ENCODE data around the gene MFNG.

DNA sequence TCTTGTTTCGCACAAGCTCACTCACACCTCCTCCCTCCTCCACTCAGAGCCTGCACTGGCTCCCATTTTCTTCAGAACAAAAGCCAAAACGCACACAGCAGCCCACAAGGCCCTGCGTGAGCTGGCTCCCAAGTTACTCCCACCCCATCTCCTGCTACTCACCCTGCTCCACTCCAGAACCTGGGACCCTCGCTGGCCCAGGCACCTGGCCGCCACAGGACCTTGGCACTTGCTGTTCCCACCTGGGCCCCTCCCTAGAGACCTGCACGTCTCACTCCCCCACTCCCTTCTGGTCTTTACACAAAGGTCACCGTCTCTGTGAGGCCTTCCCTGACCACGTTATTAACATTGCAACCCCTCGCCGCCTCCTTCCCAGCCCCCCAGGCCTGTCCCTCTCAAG is 945 bp upstream of the MFNG start:
- TF ChIP-seq POLR2A (IDR thresholded peaks at IDR 0.05; ENCODE audit: low read depth): no peak
- TF ChIP-seq, protein P1, sequence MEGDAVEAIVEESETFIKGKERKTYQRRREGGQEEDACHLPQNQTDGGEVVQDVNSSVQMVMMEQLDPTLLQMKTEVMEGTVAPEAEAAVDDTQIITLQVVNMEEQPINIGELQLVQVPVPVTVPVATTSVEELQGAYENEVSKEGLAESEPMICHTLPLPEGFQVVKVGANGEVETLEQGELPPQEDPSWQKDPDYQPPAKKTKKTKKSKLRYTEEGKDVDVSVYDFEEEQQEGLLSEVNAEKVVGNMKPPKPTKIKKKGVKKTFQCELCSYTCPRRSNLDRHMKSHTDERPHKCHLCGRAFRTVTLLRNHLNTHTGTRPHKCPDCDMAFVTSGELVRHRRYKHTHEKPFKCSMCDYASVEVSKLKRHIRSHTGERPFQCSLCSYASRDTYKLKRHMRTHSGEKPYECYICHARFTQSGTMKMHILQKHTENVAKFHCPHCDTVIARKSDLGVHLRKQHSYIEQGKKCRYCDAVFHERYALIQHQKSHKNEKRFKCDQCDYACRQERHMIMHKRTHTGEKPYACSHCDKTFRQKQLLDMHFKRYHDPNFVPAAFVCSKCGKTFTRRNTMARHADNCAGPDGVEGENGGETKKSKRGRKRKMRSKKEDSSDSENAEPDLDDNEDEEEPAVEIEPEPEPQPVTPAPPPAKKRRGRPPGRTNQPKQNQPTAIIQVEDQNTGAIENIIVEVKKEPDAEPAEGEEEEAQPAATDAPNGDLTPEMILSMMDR (IDR thresholded peaks at IDR 0.05): no peak
